Measurements from ENCODE around the gene CLSTN2.

Gene CLSTN2

DNA sequence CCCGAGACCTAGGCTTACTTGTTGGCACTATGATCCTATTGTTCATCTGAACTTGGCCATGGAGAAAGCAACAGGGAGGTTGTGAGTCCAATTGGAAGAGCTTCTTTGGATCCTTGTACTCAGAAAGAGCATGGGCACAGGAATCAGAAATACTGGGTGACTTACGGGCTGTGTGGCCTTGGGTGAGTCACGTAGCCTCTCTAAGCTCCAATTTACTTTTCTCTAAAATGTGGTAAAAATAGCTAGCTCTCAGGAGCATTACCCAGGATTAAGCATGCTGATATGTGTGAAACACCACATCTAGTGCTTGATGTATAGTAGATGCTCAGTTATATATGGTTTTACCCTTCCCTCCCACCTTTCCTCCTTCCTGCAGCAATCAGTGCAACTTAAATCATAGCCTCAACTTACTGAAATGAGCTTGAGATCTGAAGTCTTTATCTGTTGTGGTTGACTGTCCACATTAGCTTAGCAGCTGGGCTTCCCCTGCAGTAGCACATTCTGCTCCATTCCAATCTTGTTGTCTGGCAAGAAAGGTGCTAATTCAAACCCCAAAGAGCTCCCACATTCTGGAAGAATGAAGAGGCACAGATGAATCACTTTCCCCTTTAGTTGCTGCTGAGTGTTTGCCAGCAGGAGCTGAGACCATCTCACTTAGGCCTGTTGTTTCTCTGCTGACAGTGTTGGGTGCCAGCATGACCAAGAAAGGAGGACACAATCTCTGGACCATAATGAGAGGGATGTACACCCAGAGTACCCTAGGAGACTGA is 443.8 kb downstream of the CLSTN2 start:
- TF ChIP-seq POLR2A (IDR thresholded peaks at IDR 0.05; ENCODE audit: low read depth, low read length), result no peak
- FAIRE-seq (no peak), DNase-seq (ENCODE audit: insufficient read length, low spot score) (no peak)

DNA sequence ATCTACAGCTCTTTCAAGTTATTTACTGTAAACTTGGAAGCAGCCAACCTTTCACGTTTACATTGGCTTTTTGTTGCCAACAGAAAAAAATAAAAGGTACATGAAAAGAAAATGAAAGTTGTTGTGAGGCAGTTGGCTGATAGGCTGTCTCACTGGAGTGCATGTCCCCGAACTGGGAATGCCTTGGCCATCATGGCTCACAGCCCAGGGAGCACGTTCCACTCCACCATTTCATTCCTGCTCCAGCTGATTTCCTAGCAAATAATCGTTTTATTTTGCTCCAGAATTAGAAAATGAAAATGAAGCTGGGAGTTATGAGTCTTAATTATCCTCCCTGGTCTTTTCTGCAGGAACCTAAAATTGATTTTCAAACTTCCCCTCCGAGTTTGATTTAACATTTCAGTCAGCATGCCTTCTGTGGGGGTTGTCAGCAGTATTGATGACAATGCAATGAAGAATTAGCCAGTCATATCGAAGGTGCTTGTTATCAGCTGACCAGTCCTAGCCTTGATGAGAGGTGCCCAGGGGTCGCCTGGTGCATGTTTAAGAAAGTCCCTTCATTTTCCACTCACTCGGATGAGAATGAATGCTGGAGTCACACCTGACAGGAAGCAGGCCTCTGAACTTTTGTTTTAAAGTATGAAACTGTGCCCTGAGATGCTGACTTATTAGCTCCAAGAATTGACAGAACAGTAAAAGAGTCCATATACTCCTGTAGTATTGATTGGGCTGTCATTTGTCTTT is 449.2 kb downstream of the CLSTN2 start:
- DNase-seq (ENCODE audit: insufficient read length, low spot score) (no peak), FAIRE-seq (no peak)
- no peak for TF ChIP-seq POLR2A (IDR thresholded peaks at IDR 0.05; ENCODE audit: low read depth, low read length)

DNA sequence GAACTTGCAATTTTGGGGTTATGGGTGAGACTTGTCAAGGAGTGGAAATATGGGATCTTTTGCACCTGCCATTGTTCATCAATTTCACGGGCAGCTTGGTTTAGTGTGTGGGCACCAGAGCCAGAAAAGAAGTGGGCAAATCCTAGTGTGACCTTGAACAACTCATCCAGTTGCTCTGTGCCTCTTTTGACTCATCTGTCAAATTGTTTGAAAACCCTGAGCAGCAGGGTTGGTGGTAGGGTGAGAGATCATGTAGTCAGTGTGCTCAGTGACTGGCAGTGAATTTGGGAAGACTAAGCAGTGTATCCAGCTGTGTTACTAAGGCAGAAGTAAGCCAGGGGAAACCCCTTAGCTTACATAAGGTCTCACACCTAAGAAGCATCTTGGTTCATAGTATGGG is 449.9 kb downstream of the CLSTN2 start:
- no peak for DNase-seq (ENCODE audit: insufficient read length, low spot score)
- TF ChIP-seq POLR2A (IDR thresholded peaks at IDR 0.05; ENCODE audit: low read depth, low read length), result no peak
- no peak for FAIRE-seq

DNA sequence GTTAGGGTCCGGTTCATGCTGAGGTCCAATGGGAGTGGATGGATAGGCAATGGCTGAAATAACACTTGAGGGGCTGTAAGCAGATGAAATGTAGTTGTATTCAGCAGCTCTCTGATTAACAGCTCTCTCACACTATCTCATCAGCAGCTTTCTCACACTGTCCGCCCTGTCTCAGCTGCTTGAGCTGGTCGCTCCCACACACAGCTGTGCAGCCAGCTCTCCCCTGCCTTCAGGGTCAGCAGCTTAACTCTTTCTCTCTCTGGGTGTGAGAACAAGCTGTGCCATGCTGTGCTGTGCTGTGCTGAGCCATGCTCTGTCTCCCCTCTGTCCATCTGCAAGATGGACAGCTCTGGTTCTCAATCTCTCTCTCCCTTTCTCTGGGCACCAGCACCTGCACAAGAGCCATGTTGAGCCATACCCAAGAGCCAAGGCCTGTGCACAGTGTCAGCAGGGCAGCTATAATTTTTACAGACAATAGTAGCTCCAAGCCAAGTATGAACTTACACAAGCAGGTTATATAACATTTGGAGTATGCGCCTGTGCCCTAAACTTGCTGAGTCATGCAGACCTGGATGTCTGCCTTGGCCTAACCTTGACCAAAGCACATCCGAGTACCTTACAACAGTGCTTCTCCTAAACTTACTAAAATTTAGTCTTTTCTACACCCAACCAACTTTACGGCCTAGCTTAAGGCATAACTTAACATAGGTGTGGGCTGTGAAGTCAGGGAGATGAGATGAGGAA is 451.5 kb downstream of the CLSTN2 start:
- TF ChIP-seq POLR2A (IDR thresholded peaks at IDR 0.05; ENCODE audit: low read depth, low read length), result no peak
- no peak for FAIRE-seq
- no peak for DNase-seq (ENCODE audit: insufficient read length, low spot score)

DNA sequence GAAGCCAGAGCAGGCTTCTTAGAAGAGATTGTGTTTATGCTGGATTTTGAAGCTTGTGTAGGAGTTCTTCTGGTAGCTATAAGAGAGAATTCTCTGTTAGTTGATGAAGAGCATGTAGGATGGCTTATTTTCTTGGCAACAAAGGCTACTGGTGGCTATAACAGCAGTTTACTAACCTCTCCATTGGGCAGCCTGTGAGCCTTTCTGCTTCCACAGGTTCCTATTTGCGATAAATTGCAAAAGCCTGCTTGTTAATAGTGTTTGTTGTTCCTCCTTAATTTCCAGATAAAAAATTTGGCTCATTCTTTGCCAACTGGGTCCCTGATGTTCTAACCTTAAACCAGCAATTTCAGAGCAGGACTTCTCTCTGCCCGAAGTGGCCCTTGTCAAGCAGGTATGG is 452.3 kb downstream of the CLSTN2 start:
- FAIRE-seq (no peak), DNase-seq (ENCODE audit: insufficient read length, low spot score) (no peak)
- TF ChIP-seq POLR2A (IDR thresholded peaks at IDR 0.05; ENCODE audit: low read depth, low read length), result no peak

DNA sequence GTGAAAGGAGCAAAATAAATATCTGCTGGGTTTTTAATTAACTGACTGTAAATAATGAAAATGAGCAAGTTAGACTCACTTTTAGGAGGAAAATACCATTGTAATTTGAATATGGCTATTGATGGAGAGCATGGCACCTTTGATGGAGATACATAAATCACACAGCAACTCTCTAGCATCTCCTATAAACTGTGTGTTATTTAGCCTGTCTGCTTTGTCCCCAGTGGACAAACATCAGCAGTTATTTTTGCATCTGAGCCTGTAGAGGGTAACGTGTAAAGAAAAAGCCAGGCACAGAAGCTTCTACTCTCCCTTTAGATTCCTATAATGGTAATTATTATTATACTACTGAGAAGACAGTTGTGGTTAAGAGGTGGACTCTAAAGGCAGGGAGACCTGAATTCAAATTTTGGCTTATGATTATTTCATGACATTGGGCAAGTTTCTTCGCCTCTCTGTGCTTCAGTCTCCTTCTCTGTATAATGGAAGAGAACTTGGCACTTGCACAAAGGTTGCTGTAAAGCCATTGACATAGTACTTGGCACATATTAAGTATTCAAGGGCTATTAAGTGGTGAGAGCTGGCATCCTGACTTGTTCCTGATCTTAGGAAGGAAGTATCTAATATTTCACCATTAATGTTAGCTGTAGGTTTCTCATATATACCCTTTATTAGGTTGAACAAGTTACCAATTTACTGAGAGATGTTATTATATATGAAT is 453.4 kb downstream of the CLSTN2 start:
- TF ChIP-seq POLR2A (IDR thresholded peaks at IDR 0.05; ENCODE audit: low read depth, low read length), result no peak
- DNase-seq (ENCODE audit: insufficient read length, low spot score), result no peak
- no peak for FAIRE-seq

DNA sequence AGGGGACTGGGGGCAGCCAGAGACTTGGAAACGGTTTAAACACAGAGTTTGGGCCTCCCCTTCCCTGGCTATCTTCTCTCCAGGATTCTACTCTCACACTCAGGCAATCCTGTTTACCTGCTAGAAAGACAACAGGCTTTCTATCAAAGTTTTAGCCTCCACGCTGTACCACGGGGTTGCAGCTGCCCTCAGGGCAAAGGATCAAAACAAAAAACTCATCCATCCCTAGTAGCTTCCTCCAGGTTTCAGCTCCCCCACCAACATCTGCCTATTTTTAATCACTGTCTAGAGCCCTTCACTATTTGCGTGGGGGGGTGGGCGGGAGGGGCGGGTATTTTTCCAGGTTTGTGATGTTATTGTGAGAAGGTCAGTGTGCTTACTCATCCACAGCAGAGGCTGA is 456.1 kb downstream of the CLSTN2 start:
- DNase-seq (ENCODE audit: insufficient read length, low spot score) (no peak), FAIRE-seq (no peak)

DNA sequence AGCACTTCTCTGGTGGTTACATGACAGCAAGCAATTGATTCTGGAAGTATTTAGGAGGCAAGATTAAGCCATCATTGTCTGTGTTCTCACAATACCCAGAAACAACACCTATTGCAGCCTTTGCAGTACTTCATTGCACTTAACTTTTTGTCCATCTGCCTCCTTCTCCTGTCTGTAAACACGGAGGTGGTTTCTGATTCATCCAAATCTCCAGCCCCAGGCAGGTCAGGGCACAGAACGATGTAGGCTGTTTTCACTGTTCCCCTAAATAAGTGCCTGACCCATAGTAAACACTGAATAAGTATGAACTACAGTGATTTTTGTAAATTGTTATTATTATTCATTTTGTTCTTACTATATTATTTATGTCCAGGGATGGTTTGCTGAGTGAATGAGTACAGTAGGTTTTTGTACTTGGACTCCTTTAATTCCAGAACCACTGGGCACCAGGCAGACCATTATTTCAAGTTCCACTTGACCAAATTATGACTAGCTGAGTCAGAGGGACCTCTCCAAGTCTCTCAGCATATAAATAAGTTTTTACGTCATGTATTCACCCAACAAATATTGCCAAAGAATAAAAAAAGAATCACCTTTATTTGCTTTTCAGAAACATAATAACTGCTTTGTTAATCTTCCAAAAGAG is 459.6 kb downstream of the CLSTN2 start:
- no peak for TF ChIP-seq POLR2A (IDR thresholded peaks at IDR 0.05; ENCODE audit: low read depth, low read length)
- FAIRE-seq (no peak), DNase-seq (ENCODE audit: insufficient read length, low spot score) (no peak)

More for the DNA sequence above, 456.1 kb downstream of the CLSTN2 start:
- TF ChIP-seq POLR2A (IDR thresholded peaks at IDR 0.05; ENCODE audit: low read depth, low read length), result no peak

DNA sequence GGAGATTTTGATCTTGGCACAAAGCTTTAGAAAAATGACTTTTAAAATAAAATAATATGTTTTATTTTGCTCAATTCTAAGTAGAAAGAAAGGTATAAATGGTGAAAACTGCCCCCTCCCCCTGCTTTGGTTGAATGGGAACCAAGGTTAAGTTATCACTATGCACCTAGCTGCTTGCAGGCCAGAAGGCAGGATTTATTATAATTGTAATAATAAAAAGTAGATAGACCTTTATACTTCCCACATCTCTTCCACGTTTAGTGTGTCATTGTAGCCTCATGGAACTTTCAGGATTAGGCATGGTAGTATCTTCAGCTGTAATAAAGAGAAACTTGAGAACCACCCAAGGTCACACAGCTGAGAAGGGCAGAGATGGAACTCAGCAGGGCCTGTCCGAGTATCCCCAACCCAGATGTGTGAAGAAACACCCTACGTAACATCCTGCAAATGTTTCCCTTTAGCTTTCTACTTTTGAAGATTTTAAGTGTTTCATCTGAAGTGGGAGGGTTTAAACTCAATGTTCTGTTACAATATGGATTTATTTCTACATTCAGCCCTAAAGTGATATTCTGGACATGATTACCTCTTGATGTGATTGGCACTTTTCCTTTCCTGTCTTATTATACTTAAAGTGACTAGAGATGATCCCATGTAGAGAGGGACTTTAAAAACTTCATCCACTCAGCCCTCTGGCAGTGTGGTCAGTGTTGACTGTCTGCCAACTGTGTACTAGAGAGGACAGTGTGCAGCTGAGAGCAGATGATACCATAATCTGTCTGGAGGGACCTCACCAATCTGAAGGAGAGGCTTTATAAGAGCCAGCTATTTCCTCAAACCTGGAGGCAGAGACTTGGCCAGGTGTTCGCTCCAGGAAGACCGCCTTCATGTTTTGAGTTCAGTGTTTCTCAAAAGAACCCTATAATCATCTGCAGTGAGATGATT is 460.4 kb downstream of the CLSTN2 start:
- no peak for FAIRE-seq
- TF ChIP-seq POLR2A (IDR thresholded peaks at IDR 0.05; ENCODE audit: low read depth, low read length), result no peak
- no peak for DNase-seq (ENCODE audit: insufficient read length, low spot score)

DNA sequence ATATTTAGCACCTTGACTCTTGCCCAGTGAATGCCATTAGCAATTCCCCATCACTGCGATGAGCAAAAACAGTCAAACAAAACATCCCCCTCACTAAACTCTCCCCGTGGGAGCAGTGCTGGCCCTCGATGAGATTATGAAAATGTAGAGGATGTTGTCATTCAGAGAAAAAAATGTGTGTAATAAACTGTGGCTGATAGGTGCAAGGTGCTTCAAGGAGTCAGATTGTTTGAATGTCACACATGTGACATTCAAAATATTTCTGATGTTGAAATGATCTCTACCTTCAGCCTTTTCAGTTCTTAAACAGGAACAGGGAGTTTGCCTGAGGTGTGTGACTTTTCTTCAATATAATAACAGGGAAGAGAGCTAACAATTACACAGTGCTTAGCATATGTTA is 461.1 kb downstream of the CLSTN2 start:
- no peak for TF ChIP-seq POLR2A (IDR thresholded peaks at IDR 0.05; ENCODE audit: low read depth, low read length)
- FAIRE-seq (no peak), DNase-seq (ENCODE audit: insufficient read length, low spot score) (no peak)

DNA sequence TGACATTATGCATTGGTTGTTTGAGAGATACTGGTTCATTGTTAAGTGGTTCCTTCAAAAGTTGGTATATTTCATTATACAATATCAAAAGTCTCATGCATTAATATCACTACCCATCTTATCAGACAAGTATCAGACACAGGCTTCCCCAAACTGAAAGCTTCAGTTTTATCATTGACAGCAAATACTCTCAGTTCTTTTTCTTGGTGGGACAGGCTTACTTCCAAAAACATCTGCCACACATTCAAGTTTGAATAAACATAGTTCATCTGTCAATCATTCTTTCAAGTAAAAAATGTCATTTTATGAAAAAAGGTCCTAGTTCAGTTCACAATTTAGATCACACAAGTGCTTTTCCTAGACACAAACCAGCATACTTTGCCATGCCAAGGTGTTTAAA is 462.9 kb downstream of the CLSTN2 start:
- no peak for FAIRE-seq
- no peak for TF ChIP-seq POLR2A (IDR thresholded peaks at IDR 0.05; ENCODE audit: low read depth, low read length)

DNA sequence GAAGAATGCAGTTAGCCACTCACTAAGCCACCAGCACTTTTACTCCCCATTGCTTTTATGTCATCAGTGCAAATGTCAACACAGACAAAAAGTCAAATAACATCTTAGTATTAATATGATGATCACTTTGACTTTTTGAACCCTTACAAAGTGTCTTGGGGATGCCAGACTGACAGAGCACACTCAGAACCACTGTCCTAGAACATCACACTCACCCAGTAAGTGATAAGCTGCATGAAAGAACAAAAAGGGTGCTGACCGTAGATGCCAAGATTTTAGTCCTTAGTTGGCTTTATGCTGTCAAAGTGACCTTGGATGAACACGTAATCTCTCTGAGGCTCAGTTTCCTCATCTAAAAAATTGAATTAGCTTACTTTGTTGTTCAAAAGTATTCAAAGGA is 463.4 kb downstream of the CLSTN2 start:
- TF ChIP-seq POLR2A (IDR thresholded peaks at IDR 0.05; ENCODE audit: low read depth, low read length), result no peak
- FAIRE-seq (no peak), DNase-seq (ENCODE audit: insufficient read length, low spot score) (no peak)

More for the DNA sequence above, 462.9 kb downstream of the CLSTN2 start:
- DNase-seq (ENCODE audit: insufficient read length, low spot score), result no peak

Data from H54 (cell line).